Measurements from ENCODE around the gene GSS.

GSS gene

GRCh38 chr20:34955231-34956040 lies at the start of gene GSS, which contains the start of gene MYH7B:
Gene GSS, minus strand, starts transcription at chr20:34955806. Its CDS starts 3,954 bp downstream, at chr20:34951852.
Gene MYH7B, plus strand, starts transcription at chr20:34955868. Its CDS starts 22,138 bp downstream, at chr20:34978006.
- peak; percentile 95 for DNase-seq (ENCODE audit: low spot score)

- no peak for DNase-seq (ENCODE audit: low spot score)
Measured at GRCh38 chr20:35004749-35005462, 49.3 kb upstream of the GSS start.

GRCh38 chr20:35004051-35004725 lies 48.6 kb upstream of the GSS start:
- DNase-seq (ENCODE audit: low spot score), result no peak

GRCh38 chr20:35003211-35004031 lies 47.8 kb upstream of the GSS start:
- no peak for DNase-seq (ENCODE audit: low spot score)

- DNase-seq (ENCODE audit: low spot score), result no peak
Measured at GRCh38 chr20:35002426-35003210, 47.0 kb upstream of the GSS start.

- DNase-seq (ENCODE audit: low spot score), result no peak
Measured at GRCh38 chr20:35001596-35002362, 46.2 kb upstream of the GSS start.

GRCh38 chr20:35000922-35001595 lies 45.5 kb upstream of the GSS start:
- no peak for DNase-seq (ENCODE audit: low spot score)

- no peak for DNase-seq (ENCODE audit: low spot score)
Measured at GRCh38 chr20:35000311-35000921, 44.8 kb upstream of the GSS start.

- no peak for DNase-seq (ENCODE audit: low spot score)
Measured at GRCh38 chr20:34999782-35000181, 44.2 kb upstream of the GSS start.

- DNase-seq (ENCODE audit: low spot score), result peak; percentile 52
Measured at GRCh38 chr20:34999021-34999451, 43.4 kb upstream of the GSS start.

- no peak for DNase-seq (ENCODE audit: low spot score)
Measured at GRCh38 chr20:34998331-34998950, 42.8 kb upstream of the GSS start.

GRCh38 chr20:34997774-34998173 lies 42.2 kb upstream of the GSS start:
- DNase-seq (ENCODE audit: low spot score), result no peak

- peak; percentile 55 for DNase-seq (ENCODE audit: low spot score)
Measured at GRCh38 chr20:34997131-34997561, 41.5 kb upstream of the GSS start.

GRCh38 chr20:34996243-34997028 lies 40.8 kb upstream of the GSS start:
- DNase-seq (ENCODE audit: low spot score), result no peak

- DNase-seq (ENCODE audit: low spot score), result no peak
Measured at GRCh38 chr20:34995696-34996095, 40.1 kb upstream of the GSS start.

GRCh38 chr20:34995192-34995591 lies 39.6 kb upstream of the GSS start:
- no peak for DNase-seq (ENCODE audit: low spot score)

GRCh38 chr20:34994509-34995131 lies 39.0 kb upstream of the GSS start:
- no peak for DNase-seq (ENCODE audit: low spot score)

Measured in cerebellar cortex (tissue), 1 donor.